GM18499 (cell line): ENCODE measurements around the gene CPA4.

ENCODE experiments used
- ATAC-seq: cut with Tn5 transposase; IDR thresholded peaks from one replicate; pipeline ENCODE4 v1.9.1; 2021; ENCODE audit warnings: moderate number of reproducible peaks; ENCODE audit not compliant: insufficient read depth, unreplicated experiment

Gene CPA4

DNA sequence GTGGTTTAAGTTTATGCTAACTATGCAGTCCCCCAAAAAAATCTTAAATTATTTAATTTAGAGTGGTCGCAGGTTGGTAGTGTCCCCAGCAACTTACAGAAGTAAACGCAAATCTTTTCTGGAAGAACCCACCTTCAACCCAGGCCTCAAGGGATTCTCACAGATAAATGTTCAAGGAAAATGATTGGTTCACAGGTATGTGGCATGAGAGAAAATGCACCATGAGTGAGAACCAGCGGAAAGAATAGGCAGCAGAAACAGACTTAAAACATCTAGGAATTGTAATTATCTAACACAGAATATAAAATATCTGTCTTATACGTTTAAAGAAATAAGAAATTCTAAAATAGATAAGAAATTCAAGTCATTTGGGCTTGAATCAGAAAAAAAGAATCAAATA lies 48.9 kb downstream of the CPA4 start:
- no peak for ATAC-seq

DNA sequence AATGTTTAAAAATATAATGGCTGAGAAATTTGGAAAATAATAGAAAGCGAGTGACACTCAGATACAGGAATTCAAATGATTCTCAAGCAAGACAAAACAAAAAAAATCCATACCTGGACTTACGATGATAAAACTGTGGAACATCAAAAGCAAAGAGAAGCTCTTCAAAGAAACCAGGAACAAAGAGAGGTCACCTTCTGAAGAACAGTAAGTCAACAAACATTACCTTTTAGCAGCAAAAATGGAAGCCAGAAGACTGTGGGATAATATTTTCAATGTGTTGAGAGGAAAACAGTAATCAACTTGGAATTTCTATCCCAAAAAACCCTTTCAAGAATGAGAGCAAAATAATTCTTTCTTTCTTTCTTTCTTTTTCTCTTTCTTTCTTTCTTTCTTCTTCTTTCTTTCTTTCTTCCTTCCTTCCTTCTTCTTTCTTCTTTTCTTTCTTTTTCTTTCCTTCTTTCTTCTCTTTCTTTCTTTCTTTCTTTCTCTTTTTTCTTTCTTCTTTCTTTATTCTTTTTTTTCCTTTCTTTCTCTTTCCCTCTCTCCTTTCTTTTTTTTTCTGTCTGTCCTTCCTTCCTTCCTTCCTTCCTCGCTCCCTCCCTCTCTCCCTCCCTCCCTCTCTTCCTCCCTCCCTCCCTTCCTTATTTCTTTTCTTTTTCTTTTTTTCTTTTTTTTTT lies 49.9 kb downstream of the CPA4 start:
- ATAC-seq, result no peak

DNA sequence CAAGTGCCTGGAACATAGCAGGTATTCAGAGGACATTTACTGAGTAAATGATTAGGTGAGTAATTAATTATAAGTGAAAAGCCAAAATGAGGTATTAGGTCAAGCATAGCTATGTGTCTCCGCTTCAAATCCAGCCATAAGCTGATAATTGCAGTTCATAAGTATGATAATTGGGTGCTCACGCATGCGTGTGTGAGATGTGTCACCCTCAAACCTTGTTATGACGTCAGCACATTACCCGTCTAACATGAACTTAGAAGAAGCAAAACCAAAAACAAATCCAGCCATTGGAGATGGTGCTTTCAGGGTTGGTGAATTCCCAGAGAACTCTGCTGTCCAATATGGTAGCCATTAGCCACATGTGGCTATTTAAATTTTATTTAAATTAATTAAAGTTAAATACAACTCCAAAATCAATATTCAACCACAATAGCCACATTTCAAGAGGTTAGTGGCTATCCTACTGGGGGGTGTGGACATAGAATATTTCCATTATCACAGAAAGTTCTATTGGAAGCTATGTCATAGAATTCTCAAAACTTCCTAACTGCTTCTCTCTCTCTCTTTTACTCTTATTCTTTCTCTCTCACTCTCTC lies 51.4 kb downstream of the CPA4 start, which contains the start of gene CPA5:
TSS of gene CPA5 (plus strand) at position 546 of the 596 bp plus-strand sequence. CDS start 1,670 bp downstream, outside the sequence.
- no peak for ATAC-seq

GRCh38 chr7:130345136-130345535 lies 52.2 kb downstream of the CPA4 start:
- ATAC-seq, result no peak

DNA sequence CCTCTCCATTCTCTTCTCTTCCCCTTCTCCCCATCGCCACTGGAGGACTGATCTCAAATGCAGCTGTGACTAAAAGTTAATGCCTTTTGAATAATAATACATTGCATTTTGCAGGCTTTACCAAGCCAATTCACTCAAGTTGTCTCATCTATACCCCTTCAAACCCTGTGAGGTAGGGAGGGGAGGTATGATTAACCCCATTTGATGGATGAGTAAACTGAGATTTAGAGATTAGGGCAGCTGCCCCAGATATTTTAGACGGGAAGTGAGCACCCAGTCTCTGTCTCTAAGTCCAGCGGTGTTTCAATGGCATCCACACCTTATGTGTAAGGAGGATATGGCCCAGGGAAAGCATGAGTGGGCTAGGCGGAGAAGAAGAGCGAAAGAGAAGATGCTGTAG lies 52.8 kb downstream of the CPA4 start:
- ATAC-seq, result no peak

DNA sequence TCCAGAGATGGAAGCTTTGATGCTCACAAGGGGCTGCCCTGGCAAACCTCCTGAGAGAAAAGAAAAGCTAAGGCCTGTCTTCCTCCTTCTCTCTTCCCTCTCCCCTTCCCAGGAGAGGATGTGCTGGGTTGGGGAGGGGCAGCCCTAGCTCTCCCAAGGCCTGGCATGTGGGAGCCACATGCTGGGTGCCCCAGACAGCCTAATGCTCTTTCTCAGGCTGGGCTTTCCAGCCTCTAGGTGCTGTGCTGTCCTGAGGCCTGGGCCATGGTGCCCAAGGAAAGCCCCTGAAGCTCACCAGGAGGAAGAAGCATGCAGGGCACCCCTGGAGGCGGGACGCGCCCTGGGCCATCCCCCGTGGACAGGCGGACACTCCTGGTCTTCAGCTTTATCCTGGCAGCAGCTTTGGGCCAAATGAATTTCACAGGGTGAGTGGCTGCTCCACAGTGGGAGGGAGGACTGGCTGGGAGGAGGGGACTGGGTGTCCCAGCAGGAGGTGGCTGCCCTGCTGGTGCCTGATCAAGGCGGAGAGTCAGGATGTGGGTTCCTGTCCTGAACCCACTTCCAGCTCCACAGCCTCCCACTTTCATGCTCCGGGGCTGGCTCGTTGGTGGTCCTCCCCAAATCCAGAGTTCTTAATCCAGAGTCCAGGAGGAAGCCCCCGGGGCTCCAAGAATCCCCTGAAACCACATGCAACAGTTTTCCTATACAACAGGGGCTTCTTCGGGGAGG lies 53.4 kb downstream of the CPA4 start:
- no peak for ATAC-seq

GRCh38 chr7:130346941-130347340 lies 54.0 kb downstream of the CPA4 start:
- ATAC-seq, result no peak

- no peak for ATAC-seq
These were observed 57.2 kb downstream of the CPA4 start for GRCh38 chr7:130349911-130350782.

- no peak for ATAC-seq
These were observed 58.2 kb downstream of the CPA4 start for GRCh38 chr7:130350945-130351790.

- ATAC-seq, result no peak
These were observed 58.8 kb downstream of the CPA4 start for GRCh38 chr7:130351791-130352090.

DNA sequence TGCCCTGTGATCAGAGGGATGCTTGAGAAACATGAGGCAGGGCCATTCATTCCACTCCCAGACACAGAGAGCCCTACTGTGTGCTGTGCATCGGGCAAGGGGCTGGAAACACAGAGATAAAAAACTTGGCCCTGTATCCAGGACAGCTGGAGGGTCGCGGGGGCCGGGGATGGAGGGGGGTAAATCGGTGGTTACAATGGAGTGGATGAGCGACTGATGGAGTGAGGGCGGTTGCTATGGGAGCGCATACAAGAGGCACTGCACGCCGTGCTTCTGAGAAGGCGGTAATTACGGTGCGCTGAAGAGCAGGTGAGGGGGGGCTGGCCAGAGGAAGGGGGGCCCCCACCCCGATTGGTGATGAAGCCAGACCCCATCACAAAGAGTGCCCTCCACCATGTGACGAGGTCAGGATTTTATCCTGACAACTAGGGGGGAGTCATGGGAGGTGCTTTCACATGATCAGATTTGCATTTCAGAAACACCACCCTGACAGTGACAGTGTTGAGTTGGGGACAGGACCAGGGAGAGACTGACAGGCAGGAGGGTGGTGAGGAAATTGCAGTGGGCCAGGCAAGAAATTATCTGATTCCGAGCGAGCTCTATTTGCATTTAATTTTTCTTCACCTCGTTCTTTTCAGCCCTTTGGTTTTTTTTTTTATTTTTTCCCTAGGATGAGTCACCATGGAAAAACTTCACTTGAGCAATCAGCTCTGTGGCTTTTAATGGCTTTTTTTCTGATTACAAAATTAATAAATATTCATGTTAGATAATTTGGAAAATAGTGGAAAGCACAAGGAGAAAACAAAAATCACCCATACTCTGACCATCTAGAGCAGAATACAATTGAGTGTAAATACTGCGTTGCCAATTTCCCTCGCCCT lies 59.5 kb downstream of the CPA4 start:
- ATAC-seq, result no peak

DNA sequence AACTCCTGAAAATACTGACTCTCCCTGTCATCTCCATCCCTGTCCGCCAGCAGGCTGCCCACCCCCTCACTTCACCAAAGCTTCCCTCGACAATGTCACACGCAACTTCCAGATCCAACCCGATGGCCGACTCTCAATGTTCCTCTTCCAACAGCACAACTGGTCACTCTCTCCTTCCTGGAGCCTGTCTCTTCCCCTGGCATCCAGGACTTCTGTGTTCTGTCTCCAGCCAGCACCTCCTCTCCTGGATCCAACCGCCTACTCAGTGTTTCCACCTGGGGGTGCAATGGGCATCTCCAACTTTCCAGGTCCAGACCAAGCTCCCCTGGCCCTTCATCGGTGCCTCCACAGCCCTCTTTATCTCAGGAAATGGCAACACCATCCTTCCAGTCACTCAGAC lies 60.2 kb downstream of the CPA4 start:
- ATAC-seq, result no peak

- ATAC-seq, result no peak
These were observed 63.3 kb downstream of the CPA4 start for GRCh38 chr7:130356121-130356875.

GRCh38 chr7:130356876-130357611 lies 64.1 kb downstream of the CPA4 start:
- no peak for ATAC-seq

GRCh38 chr7:130358471-130358870 lies 65.5 kb downstream of the CPA4 start:
- no peak for ATAC-seq

GRCh38 chr7:130359276-130359857 lies 66.4 kb downstream of the CPA4 start:
- no peak for ATAC-seq

- ATAC-seq, result no peak
These were observed 67.6 kb downstream of the CPA4 start for GRCh38 chr7:130360518-130360917.
